Fibroblast of villous mesenchyme (primary cell): ENCODE data around the gene OST4. TPM values are rescaled to one million over a fixed set of nuclear protein-coding genes. Genes with fewer than 3 reads are reported as not detected.
"Not testable (repeated sequence)": the region's sequence is repeated elsewhere in the genome, so short reads cannot be mapped to it uniquely, and the experiment has no call there.

Experiments
- DNase-seq: peaks from one replicate; pipeline ENCODE4 v3.0.0-alpha.2; 2010; ENCODE audit warnings: low read depth
- H3K4me3 ChIP-seq: 2 replicates; pipeline ENCODE4 v1.5.1; 2011; ENCODE audit warnings: low read depth, mild to moderate bottlenecking, low read length
- CTCF ChIP-seq: IDR thresholded peaks from 2 replicates; pipeline ENCODE4 v1.5.1; 2012; ENCODE audit warnings: low read depth, mild to moderate bottlenecking, low read length; ENCODE audit not compliant: insufficient read depth
- total RNA-seq: library from RNA; depleted of rRNA; stranded (reverse); fragments of >200 nt; gene quantifications from 2 replicates; pipeline ENCODE4 v1.2.3, GENCODE V29; 2012

The OST4 gene
- total RNA-seq, 1 donor = 282 TPM

- TF ChIP-seq CTCF = no peak
- no peak overlapping the region for H3K4me3 ChIP-seq
- DNase-seq = no peak
These were observed 4.9 kb upstream of the OST4 start for GRCh38 chr2:27076323-27076722.

- not testable (repeated sequence) for DNase-seq, H3K4me3 ChIP-seq
These were observed 4.1 kb upstream of the OST4 start for GRCh38 chr2:27075566-27075871.

GRCh38 chr2:27074738-27075565 is 3.5 kb upstream of the OST4 start:
- no peak for TF ChIP-seq CTCF
- peak; percentile 73 for DNase-seq
- H3K4me3 ChIP-seq = no peak overlapping the region

- no peak for DNase-seq
- TF ChIP-seq CTCF = no peak
- H3K4me3 ChIP-seq = no peak overlapping the region
These were observed 2.3 kb upstream of the OST4 start for GRCh38 chr2:27073782-27074181.

GRCh38 chr2:27072920-27073319 is 1.5 kb upstream of the OST4 start:
- H3K4me3 ChIP-seq = no peak overlapping the region
- TF ChIP-seq CTCF = no peak
- no peak for DNase-seq

GRCh38 chr2:27071990-27072830 is 756 bp upstream of the OST4 start:
- H3K4me3 ChIP-seq = peak overlapping the region; percentile 62
- peak; percentile 92 for DNase-seq
- no peak for TF ChIP-seq CTCF

GRCh38 chr2:27070653-27071276 is 689 bp downstream of the OST4 start:
- TF ChIP-seq CTCF = no peak
- H3K4me3 ChIP-seq = peak overlapping the region; percentile 93
- no peak for DNase-seq
